HUES6 (cell line): ENCODE measurements around the gene C1QTNF8.

Experiments
- H3K27ac ChIP-seq: 2 replicates; pipeline ENCODE4 v1.7.0; 2013; ENCODE audit warnings: low read depth, mild to moderate bottlenecking, low read length, inconsistent platforms
- H3K27me3 ChIP-seq: 2 replicates; pipeline ENCODE4 v1.6.1; 2013; ENCODE audit warnings: low read length; ENCODE audit not compliant: control insufficient read depth, insufficient read depth
- H3K36me3 ChIP-seq: 2 replicates; pipeline ENCODE4 v1.6.1; 2013; ENCODE audit warnings: low read length; ENCODE audit not compliant: control insufficient read depth, insufficient read depth
- H3K4me1 ChIP-seq: 2 replicates; pipeline ENCODE4 v1.6.1; 2013; ENCODE audit warnings: low read length; ENCODE audit not compliant: control insufficient read depth, insufficient read depth
- H3K4me3 ChIP-seq: 2 replicates; pipeline ENCODE4 v1.5.1; 2013; ENCODE audit warnings: low read depth, low read length
- H3K9ac ChIP-seq: one replicate; pipeline ENCODE4 v1.6.1; 2013; ENCODE audit warnings: mild to moderate bottlenecking, low read length
- H3K9me3 ChIP-seq: 2 replicates; pipeline ENCODE4 v1.6.1; 2013; ENCODE audit warnings: low read depth, low read length; ENCODE audit not compliant: control insufficient read depth, insufficient read depth

C1QTNF8 gene

DNA sequence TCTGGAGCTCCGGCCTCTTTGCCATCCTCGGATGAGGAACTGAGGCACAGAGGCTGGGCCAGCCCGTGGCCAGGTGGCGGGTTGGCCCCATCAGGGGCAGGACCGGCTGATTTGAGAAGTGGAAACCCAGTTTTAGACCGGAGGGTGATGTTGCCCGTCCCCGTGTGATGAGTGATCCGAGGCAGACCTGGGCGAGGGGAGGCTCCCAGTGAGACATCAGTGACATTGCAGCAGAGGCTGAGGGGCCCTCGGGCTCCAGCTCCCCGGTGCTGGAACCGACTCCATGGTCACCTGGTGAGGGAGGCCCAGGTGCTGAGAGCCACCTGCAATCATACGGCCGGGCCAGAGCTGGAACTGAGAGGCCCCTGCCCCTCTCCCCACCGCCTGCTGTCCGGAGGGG, 30.0 kb upstream of the C1QTNF8 start:
- no peaks in the 10 kb centered on the region for H3K27me3 ChIP-seq
- H3K9ac ChIP-seq, result no peak overlapping the region
- H3K9me3 ChIP-seq, result no peaks in the 10 kb centered on the region
- no peak overlapping the region for H3K27ac ChIP-seq
- H3K36me3 ChIP-seq, result no peaks in the 10 kb centered on the region
- peaks cover 3% of the 10 kb centered on the region; the same call in 1 of the 2 replicates for H3K4me1 ChIP-seq
- no peak overlapping the region for H3K4me3 ChIP-seq

DNA sequence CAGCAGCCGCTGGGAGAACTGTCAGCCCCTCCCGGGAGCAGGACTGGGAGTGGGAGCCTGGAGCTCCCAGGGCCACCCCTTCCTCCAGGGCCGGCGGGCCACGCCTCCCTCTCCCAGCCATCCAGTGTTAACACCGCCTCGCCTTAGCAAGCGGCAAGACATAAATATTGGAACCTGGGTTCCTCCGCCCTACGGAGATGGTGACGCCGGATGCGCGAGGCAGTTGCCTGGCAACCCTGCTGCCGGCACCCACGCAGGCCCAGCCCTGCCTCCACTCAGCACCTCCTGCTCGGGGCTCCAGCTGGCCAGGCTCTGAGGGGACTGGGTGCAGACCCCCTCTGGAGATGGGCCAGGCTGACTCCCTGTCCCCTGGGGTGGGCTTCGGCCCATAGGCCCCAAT, 29.4 kb upstream of the C1QTNF8 start:
- Histone ChIP-seq H3K9ac (no peak overlapping the region), H3K27me3 (no peaks in the 10 kb centered on the region), H3K27ac (no peak overlapping the region), H3K4me1 (peaks cover 3% of the 10 kb centered on the region; the same call in 1 of the 2 replicates), H3K9me3 (no peaks in the 10 kb centered on the region), H3K4me3 (no peak overlapping the region), H3K36me3 (no peaks in the 10 kb centered on the region)

DNA sequence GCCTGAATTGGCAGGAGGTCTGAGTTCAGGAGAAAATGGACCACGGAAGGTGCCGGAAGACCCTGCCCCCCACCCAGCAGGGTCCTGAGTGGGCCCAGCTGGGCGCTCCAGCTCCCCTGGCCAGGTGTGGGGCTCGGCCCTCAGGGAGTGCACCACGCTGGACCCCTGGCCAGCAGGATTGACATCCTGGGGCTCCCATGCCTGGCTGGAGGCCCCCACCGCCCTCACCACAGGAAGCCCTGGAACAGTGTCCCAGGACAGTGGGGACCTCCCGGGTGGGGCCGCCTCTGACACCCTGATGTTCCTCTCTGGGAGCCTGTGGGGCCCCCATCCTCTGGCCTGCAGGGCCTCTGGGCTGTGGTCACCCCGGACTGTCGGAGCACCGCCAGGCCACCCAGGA, 28.8 kb upstream of the C1QTNF8 start:
- Histone ChIP-seq H3K9me3 (no peaks in the 10 kb centered on the region), H3K27me3 (no peaks in the 10 kb centered on the region), H3K27ac (no peak overlapping the region), H3K9ac (no peak overlapping the region), H3K4me1 (peaks cover 3% of the 10 kb centered on the region; the same call in 1 of the 2 replicates), H3K4me3 (no peak overlapping the region), H3K36me3 (no peaks in the 10 kb centered on the region)

DNA sequence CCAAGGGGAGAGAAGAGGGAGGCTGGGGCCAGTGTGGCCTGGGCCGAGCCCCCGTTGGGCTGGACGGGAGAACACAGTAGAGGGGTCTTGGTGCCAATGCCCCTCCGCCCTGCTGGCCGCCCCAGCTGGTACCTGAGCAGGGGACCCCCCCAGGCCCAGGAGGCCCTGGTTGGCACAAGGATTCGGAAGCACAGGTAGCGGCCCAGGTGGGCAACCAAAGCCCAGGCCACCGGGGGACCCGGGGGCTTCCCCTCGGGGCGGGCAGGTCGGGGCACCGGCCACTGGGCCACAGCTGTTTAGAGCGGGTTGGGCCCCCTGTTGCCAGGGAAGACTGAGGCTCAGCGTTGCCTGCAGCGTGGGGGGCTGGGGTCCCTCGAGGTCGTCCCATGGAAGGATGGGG, 28.2 kb upstream of the C1QTNF8 start:
- Histone ChIP-seq H3K4me3 (no peak overlapping the region), H3K4me1 (peaks cover 3% of the 10 kb centered on the region; the same call in 1 of the 2 replicates), H3K36me3 (no peaks in the 10 kb centered on the region), H3K9ac (no peak overlapping the region), H3K9me3 (no peaks in the 10 kb centered on the region), H3K27ac (no peak overlapping the region), H3K27me3 (no peaks in the 10 kb centered on the region)

DNA sequence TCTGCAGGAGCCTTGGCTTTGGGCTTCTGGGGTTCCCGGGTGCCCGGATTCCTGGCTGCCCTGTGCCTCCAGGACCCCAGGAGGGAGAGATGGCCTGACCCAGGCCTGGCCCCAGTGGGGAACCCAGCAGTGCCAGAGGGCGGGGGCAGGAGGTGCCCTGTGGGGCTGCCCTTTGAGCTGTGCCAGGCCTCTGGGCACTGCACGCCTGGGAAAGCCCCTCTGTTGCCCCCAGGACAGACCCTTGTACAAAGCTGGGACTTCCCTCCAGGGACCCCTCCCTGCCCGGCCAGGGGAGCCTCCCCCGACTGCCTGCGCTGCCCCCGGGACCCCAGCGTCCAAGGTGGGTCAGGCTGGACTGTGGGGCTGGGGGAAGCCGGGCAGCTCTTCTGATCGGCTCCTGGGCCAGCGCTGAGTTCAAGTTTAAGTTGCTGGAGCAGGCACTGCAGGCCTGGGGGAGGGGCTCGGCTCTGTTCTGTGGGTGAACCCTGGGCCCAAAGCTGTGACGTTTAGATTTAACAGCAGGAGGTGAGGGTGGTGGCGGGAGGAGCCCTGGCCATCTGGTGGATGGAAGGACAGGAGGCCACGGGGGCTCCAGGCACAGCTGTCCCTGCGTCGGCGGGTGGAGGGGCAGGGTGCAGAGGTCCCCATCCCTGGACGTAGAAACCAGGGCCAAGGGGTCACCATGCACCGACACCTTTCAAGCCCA, 27.6 kb upstream of the C1QTNF8 start:
- H3K4me3 ChIP-seq, result no peak overlapping the region
- no peaks in the 10 kb centered on the region for H3K9me3 ChIP-seq
- H3K9ac ChIP-seq, result no peak overlapping the region
- no peak overlapping the region for H3K27ac ChIP-seq
- H3K27me3 ChIP-seq, result no peaks in the 10 kb centered on the region
- H3K4me1 ChIP-seq, result peaks cover 3% of the 10 kb centered on the region; the same call in 1 of the 2 replicates
- no peaks in the 10 kb centered on the region for H3K36me3 ChIP-seq

DNA sequence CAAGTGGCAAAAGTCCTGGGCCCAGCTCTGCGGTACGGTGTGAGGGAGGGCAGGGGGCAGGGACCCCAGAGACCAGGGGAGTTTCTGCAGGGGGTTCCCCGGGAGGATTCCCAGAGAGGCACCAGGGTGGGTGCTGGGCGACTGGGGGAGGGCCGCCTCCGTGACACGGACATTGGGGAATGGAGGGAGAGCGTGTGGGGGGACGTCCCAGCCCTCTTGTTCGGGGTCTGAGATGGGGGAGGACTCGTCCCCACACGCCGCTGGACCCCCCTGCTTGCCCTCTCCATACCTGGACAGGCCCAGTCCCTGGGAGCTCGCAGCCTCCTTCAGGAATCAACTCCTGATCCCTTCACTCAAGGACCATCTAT, 26.3 kb upstream of the C1QTNF8 start:
- Histone ChIP-seq H3K27me3 (no peaks in the 10 kb centered on the region), H3K9me3 (no peaks in the 10 kb centered on the region), H3K4me1 (peaks cover 3% of the 10 kb centered on the region; the same call in 1 of the 2 replicates), H3K27ac (no peak overlapping the region), H3K36me3 (no peaks in the 10 kb centered on the region), H3K4me3 (no peak overlapping the region), H3K9ac (no peak overlapping the region)

DNA sequence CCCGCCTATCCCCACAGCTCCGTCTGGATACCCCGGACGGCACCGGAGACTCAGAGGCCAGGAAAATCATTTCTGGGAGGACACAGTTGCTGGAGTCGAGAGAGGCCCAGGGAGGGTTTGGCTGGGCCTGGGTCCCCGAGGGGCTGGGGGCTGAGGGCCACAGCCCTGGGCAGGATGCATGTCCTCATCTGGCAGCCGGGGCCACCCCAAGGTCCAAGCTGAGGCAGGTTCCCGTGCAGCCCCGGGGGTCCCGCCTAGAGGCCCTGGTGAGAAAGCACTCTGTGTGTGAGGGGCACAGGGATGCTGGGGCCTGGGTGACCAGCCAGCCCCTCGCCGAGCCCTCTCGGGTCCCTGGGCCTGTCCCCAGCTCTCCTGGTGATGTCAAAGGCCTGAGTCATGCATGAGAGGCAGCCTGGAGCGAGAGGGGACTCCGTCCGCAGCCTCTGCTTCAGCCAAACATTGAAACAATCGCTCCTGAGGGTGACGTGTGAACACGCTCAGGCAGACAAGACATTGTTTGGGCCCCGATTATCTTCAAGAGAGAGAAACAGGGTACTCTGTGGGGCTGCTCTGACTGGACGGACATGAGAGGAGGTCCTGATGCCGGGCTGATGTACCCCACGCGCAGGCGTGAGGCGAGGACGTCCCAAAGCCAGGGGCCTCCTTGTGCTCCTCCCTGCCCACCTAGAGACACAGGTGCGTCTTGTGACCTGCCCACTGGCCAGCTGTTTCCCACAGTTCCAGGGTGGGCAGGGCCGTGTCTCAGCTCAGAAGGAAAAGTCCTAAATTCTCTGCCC, 25.8 kb upstream of the C1QTNF8 start:
- Histone ChIP-seq H3K27ac (no peak overlapping the region), H3K9me3 (no peaks in the 10 kb centered on the region), H3K27me3 (no peaks in the 10 kb centered on the region), H3K36me3 (no peaks in the 10 kb centered on the region), H3K9ac (no peak overlapping the region), H3K4me3 (no peak overlapping the region), H3K4me1 (peaks cover 3% of the 10 kb centered on the region; the same call in 1 of the 2 replicates)

DNA sequence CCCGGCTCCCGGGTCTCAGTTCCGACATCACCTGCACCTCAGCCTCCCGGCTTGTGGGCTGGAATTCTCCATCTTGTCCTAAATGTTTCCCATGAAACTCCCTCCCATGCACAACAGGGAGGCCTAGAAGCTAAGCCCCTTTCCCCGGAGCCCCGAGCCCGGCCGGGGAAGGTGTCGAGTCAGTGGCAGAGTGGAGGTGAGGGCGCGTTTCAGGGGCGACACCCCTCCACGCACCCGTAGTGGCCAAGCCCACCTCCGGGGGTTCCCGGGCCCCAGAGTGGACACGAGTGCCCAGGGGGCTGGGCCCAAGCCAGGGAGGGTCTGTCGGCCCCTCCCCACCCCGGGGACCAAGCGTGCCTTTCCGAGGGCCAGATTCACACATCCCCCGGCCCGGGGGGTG, 25.0 kb upstream of the C1QTNF8 start:
- Histone ChIP-seq H3K27me3 (no peaks in the 10 kb centered on the region), H3K9me3 (no peaks in the 10 kb centered on the region), H3K4me1 (no peaks in the 10 kb centered on the region), H3K4me3 (no peak overlapping the region), H3K27ac (no peak overlapping the region), H3K9ac (no peak overlapping the region), H3K36me3 (no peaks in the 10 kb centered on the region)

DNA sequence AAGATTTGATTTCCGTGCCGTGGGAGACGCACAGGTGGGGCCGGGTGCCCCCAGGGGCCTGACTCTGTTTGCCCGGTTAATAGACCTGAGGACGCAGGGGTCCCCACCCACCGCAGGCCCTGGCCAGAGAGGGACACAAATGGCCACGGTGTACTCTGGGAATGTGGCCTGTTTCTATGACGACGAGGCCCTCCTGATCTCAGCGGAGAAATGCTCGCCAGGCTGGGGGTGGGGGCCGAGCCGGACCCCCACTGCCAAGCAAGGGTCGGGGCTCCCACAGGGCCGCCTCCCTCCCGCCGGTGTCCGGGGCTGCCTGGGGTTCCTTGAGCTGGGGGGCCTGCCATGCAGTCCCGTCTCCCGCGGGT, 24.5 kb upstream of the C1QTNF8 start:
- Histone ChIP-seq H3K9me3 (no peaks in the 10 kb centered on the region), H3K36me3 (no peaks in the 10 kb centered on the region), H3K4me1 (no peaks in the 10 kb centered on the region), H3K27ac (no peak overlapping the region), H3K9ac (no peak overlapping the region), H3K27me3 (no peaks in the 10 kb centered on the region), H3K4me3 (no peak overlapping the region)

DNA sequence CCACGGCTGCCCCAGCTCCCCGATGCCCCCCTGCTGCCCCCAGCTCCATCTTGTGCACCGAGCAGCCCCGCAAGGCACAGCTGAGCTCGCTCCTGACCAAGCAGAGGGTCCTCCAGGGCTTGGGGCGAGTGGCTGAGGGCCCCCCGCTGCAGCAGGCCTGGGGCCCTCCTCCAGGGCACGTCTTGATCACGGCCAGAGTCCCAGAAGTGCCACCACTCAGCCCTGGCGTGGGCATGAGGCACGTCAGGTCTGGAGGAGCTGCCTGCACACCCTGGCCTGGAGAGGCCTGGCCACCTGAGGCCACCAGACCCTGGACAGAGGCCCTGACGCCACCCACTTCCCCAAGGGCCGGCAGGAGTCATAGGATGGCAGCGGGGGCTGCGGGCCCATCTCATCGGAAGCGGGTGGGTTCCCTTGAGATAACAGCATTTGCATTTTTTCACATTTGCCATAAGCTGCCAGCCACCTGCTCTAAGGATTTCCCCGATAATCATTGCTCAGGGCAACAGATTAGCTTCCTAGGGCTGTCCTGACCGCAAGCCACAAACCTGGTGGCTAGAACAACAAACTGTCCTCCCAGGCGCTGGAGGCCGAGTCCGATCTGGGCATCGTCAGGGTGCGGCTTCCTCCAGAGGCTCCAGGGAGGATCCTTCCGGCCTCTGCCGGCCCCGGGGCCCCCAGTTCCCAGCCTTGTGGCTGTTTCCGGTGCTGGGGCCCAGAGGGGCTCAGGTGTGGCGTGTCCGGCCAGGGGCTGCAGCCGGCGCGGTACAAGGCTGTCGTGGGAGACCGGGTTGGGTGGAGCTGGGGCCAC, 23.9 kb upstream of the C1QTNF8 start:
- no peaks in the 10 kb centered on the region for H3K4me1 ChIP-seq
- H3K27me3 ChIP-seq, result no peaks in the 10 kb centered on the region
- no peak overlapping the region for H3K27ac ChIP-seq
- H3K9me3 ChIP-seq, result no peaks in the 10 kb centered on the region
- H3K4me3 ChIP-seq, result no peak overlapping the region
- no peak overlapping the region for H3K9ac ChIP-seq
- no peaks in the 10 kb centered on the region for H3K36me3 ChIP-seq

DNA sequence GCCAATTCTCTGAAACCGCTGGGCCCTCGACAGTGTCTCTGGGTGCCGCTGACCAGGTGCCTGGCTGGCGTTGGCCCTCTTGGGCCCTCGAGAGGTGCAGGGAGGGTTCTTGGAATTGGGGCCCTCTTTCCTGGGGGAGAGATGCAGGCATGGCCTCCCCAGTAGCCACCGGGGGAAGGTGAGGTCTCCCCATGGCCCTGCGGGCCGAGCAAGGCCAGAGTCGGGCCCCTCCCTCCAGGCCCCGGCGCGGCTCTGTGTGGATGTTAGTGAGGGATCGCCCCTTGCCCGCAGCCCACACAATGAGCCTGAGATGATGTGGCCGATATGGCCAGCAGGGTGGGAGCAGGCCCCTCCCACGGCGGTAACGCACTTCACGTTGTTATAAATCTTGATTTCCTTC, 23.1 kb upstream of the C1QTNF8 start:
- H3K27ac ChIP-seq, result no peak overlapping the region
- no peaks in the 10 kb centered on the region for H3K36me3 ChIP-seq
- no peaks in the 10 kb centered on the region for H3K4me1 ChIP-seq
- H3K27me3 ChIP-seq, result no peaks in the 10 kb centered on the region
- no peaks in the 10 kb centered on the region for H3K9me3 ChIP-seq
- H3K9ac ChIP-seq, result no peak overlapping the region
- H3K4me3 ChIP-seq, result no peak overlapping the region
